Activated CD8-positive, alpha-beta T cell treated with anti-CD3 and anti-CD28 coated beads for 36 hours (primary cell): Measurements from ENCODE around the gene CDK15. TPM values are rescaled to one million over a fixed set of nuclear protein-coding genes. Genes with fewer than 3 reads are reported as not detected.

Experiments
- ATAC-seq: fragments of 200-7000 bp; cut with Tn5 transposase; one replicate; pipeline ENCODE4 v1.10.0; 2021; ENCODE audit warnings: mild to moderate bottlenecking, moderate library complexity
- CTCF ChIA-PET: fragments of 350-600 bp; sonication (Branson Sonifier 250); formaldehyde crosslinking; loops from one replicate; lab custom pipeline; 2021; ENCODE audit warnings: antibody characterized with exemption; lab: Charles Lee
- POLR2A ChIA-PET: fragments of 350-600 bp; sonication (Branson Sonifier 250); formaldehyde crosslinking; loops from one replicate; lab custom pipeline; 2021; ENCODE audit warnings: antibody characterized with exemption; lab: Charles Lee
- DNase-seq: peaks from one replicate; pipeline ENCODE4 v3.0.0-alpha.2; 2020
- H3K27ac Mint-ChIP-seq: one replicate; pipeline ENCODE4 v1.8.0; 2021; ENCODE audit warnings: mild to moderate bottlenecking, mixed read lengths
- H3K27me3 Mint-ChIP-seq: one replicate; pipeline ENCODE4 v1.8.0; 2021; ENCODE audit warnings: mixed read lengths
- H3K36me3 Mint-ChIP-seq: one replicate; pipeline ENCODE4 v1.8.0; 2021; ENCODE audit warnings: low read depth, mixed read lengths
- H3K4me1 Mint-ChIP-seq: one replicate; pipeline ENCODE4 v1.8.0; 2021; ENCODE audit warnings: low read depth, mixed read lengths
- H3K4me3 Mint-ChIP-seq: one replicate; pipeline ENCODE4 v1.8.0; 2021; ENCODE audit warnings: mild to moderate bottlenecking, moderate library complexity, mixed read lengths
- H3K9me3 Mint-ChIP-seq: one replicate; pipeline ENCODE4 v1.8.0; 2021; ENCODE audit warnings: mixed read lengths
- intact Hi-C: fragments of 100-400 bp; cut with micrococcal nuclease; formaldehyde crosslinking; loops from one replicate; pipeline ENCODE4 v1.10.0; 2022
- total RNA-seq, 2 experiments: library from RNA; stranded (reverse); gene quantifications; one replicate each; pipeline ENCODE4 v1.2.3, GENCODE V29; 2021
- TF ChIP-seq, protein P1 (sequence below): fragments of 200-600 bp; IDR thresholded peaks from one replicate; pipeline ENCODE4 v1.8.0; 2022; ENCODE audit warnings: antibody characterized with exemption, mild to moderate bottlenecking

The CDK15 gene
- total RNA-seq, 2 experiments from 2014 or later = not detected

DNA sequence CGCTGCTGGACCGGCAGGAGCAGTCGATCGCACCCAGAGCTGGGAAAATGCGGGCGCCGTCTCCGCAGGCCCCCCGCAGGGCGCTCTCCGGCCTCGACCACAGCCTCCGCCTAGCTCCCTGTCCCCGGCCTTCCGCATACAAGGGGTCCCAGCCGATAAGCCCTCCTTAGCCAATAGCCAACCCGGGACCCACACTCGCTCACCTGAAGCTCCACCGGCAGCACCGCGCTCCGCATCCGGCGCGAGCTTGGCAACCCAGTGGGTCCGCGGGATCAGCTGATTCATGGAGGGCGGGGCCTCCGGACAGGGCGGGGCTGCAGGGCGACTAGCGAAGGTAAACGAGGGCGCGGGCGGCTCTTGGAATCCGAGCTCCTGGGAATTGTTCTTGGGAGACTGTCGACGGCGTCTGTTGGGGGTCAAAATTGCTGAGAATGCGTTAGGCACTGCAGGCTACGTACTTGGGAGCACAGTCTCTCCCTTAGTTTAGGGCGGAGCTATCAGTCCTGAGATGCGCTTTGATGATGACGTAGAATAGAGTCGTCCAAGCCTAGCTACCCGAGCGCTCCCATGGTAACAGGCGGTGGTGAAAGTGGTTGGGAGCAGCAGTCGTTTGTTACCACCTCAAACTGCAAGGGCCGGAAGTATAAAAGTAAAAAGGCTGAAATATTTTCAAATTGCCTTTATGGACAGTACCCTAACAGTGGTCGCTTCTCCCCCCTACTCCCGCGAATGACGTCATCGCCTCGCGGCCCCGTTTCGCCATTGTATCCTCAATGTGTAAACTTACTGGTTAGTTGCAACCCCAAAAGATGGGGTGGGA, 25.5 kb upstream of the CDK15 start, which contains the start of gene ALS2:
Gene ALS2 (minus strand): TSS at position 260 of the 820 bp plus-strand sequence. CDS start 12,048 bp downstream, outside the sequence.
- ATAC-seq = peak; percentile 95
- Mint-ChIP-seq H3K4me3 (peak within 1 kb of the TSS; percentile 92), H3K27ac (peak within 1 kb of the TSS; percentile 95), H3K36me3 (no peaks in the 10 kb centered on the region), H3K9me3 (no peaks in the 10 kb centered on the region), H3K27me3 (peaks cover 3% of the 10 kb centered on the region), H3K4me1 (peaks cover 19% of the 10 kb centered on the region)
- DNase-seq = peak; percentile 97
- CTCF ChIA-PET = interaction anchor here (1.3 to 2.1 kb wide), 4 partner anchors 79 to 549 kb away, joined by 3 to 6 read pairs (median 4); partner anchors contain the start of gene TMEM237
- POLR2A ChIA-PET = interaction anchor here (0.8 kb wide), 1 partner anchor 86 kb away, joined by 3 read pairs; no protein-coding TSS in a partner anchor
- TF ChIP-seq, protein P1, sequence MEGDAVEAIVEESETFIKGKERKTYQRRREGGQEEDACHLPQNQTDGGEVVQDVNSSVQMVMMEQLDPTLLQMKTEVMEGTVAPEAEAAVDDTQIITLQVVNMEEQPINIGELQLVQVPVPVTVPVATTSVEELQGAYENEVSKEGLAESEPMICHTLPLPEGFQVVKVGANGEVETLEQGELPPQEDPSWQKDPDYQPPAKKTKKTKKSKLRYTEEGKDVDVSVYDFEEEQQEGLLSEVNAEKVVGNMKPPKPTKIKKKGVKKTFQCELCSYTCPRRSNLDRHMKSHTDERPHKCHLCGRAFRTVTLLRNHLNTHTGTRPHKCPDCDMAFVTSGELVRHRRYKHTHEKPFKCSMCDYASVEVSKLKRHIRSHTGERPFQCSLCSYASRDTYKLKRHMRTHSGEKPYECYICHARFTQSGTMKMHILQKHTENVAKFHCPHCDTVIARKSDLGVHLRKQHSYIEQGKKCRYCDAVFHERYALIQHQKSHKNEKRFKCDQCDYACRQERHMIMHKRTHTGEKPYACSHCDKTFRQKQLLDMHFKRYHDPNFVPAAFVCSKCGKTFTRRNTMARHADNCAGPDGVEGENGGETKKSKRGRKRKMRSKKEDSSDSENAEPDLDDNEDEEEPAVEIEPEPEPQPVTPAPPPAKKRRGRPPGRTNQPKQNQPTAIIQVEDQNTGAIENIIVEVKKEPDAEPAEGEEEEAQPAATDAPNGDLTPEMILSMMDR = no peak
- intact Hi-C loops = no loop called here

DNA sequence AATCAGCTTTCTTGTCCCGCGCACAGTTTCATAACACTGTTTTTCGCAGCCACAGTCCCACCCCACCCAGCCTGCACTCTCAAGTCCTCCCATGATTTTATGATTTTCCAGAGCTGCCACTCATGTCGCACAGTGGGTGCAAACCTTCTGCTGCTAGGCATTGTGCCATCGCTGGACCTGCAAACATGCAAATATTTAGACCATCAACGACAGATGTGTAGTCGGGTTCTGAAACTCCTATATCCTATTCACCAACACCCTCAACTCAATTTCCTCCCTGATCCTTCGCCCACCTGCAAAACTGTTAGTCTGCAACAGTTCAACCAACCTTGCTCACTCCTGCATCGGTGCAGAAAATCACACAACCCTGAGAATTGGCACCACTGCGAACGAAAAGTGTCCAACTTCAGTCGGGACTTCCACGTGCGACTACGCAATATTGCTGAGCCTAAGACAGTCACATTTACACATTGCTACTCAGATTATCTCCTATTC, 24.7 kb upstream of the CDK15 start:
- ATAC-seq (no peak), DNase-seq (peak; percentile 27)
- intact Hi-C loops = no loop called here
- Mint-ChIP-seq H3K36me3 (no peaks in the 10 kb centered on the region), H3K27ac (peak overlapping the region; percentile 95), H3K4me1 (peaks cover 19% of the 10 kb centered on the region), H3K9me3 (no peaks in the 10 kb centered on the region), H3K4me3 (peak overlapping the region; percentile 92), H3K27me3 (peaks cover 3% of the 10 kb centered on the region)
- ChIA-PET CTCF (interaction anchor here (1.3 to 2.1 kb wide), 3 partner anchors 78 to 397 kb away, joined by 3 to 6 read pairs (median 4); partner anchors contain the start of gene TMEM237), POLR2A (no interaction called here)
- TF ChIP-seq, protein P1 = no peak

DNA sequence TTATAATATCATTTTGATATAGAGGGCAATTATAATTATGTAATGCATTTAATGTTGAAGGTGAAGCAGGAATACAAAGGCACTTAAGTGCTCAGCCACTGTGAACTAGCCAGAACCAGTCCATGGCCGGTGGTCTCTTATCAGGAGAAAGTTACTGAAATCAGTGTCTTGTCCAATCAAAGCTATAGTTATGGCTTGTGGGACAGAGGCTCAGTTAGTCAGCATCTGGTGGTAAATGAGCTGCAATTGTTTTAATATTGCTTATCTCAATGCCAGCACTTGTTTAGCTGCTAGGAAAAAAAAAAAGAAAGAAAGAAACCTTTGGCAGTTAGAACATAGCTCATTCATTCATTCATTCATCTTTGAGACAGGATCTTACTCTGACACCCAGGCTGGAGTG, 21.8 kb upstream of the CDK15 start:
- peaks cover 9% of the 10 kb centered on the region for H3K4me1 Mint-ChIP-seq
- DNase-seq (no peak), ATAC-seq (no peak)
- H3K9me3 Mint-ChIP-seq = no peaks in the 10 kb centered on the region
- TF ChIP-seq, protein P1 = no peak
- H3K4me3 Mint-ChIP-seq = no peak overlapping the region
- intact Hi-C loops = no loop called here
- CTCF ChIA-PET = no interaction called here
- no peaks in the 10 kb centered on the region for H3K36me3 Mint-ChIP-seq
- peaks cover 3% of the 10 kb centered on the region for H3K27me3 Mint-ChIP-seq
- no peak overlapping the region for H3K27ac Mint-ChIP-seq
- POLR2A ChIA-PET = no interaction called here

DNA sequence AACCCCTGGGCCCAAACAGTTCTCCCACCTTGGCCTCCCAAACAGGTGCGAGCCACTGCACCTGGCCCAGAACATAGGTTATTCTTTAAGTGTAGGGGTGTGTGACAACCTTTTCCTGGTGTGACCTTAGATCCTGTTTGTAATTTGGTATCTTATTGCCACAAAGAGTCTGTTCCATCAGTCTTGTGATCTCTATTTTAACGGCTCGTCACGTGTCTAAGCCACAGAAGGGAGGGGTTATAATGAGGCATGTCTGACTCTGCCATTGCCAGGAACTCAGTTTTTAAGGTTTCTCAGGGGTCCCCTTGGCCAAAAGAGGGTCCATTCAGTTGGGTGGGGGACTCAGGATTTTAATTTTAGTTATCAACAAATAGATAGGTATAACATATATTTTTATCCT, 21.2 kb upstream of the CDK15 start:
- Mint-ChIP-seq H3K4me1 (peaks cover 3% of the 10 kb centered on the region), H3K27ac (no peak overlapping the region), H3K36me3 (no peaks in the 10 kb centered on the region), H3K9me3 (no peaks in the 10 kb centered on the region), H3K27me3 (peaks cover 3% of the 10 kb centered on the region), H3K4me3 (no peak overlapping the region)
- ChIA-PET CTCF (no interaction called here), POLR2A (no interaction called here)
- TF ChIP-seq, protein P1 = no peak
- intact Hi-C loops = no loop called here
- DNase-seq (no peak), ATAC-seq (no peak)

DNA sequence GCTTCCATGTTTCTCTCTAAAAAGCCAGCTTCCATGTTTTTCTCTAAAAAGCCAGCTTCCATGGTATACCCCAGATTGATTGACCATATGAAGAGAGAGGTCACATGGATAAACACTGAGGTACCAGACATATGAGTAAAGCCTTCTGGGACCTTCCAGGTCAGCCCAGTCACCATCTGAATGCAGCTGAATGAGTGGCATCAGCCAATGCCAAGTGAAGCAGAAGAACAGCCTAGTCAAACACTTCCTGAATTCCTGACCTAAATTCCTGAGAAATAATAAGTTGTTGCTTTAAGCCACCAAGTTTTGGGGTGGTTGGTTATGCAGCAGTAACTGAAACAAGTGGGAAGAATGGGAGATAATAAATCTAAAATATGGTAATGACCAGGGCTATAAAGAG, 19.9 kb upstream of the CDK15 start:
- peaks cover 3% of the 10 kb centered on the region for H3K27me3 Mint-ChIP-seq
- H3K4me3 Mint-ChIP-seq = no peak overlapping the region
- H3K27ac Mint-ChIP-seq = no peak overlapping the region
- no peaks in the 10 kb centered on the region for H3K9me3 Mint-ChIP-seq
- CTCF ChIA-PET = interaction anchor here (1.2 kb wide), 1 partner anchor 8 kb away, joined by 4 read pairs; no protein-coding TSS in a partner anchor
- H3K4me1 Mint-ChIP-seq = peaks cover 2% of the 10 kb centered on the region
- no peaks in the 10 kb centered on the region for H3K36me3 Mint-ChIP-seq
- ATAC-seq (no peak), DNase-seq (no peak)
- POLR2A ChIA-PET = no interaction called here
- intact Hi-C loops = no loop called here
- TF ChIP-seq, protein P1 = no peak
